ENCODE results near the gene CSAG2.
"Not testable (repeated sequence)": the region's sequence is repeated elsewhere in the genome, so short reads cannot be mapped to it uniquely, and the experiment has no call there.

Gene CSAG2

GRCh38 chrX:152674652-152675051 lies 34.4 kb downstream of the CSAG2 start:
- not testable (repeated sequence) for FAIRE-seq; DNase-seq (ENCODE audit: extremely low spot score, insufficient read length, low read depth)

GRCh38 chrX:152674135-152674534 lies 34.9 kb downstream of the CSAG2 start:
- no peak for FAIRE-seq

GRCh38 chrX:152663086-152663485 lies 46.0 kb downstream of the CSAG2 start:
- DNase-seq (ENCODE audit: extremely low spot score, insufficient read length, low read depth) = no peak
- FAIRE-seq = no peak

More at GRCh38 chrX:152674135-152674534, 34.9 kb downstream of the CSAG2 start:
- no peak for DNase-seq (ENCODE audit: extremely low spot score, insufficient read length, low read depth)

GRCh38 chrX:152658302-152658701 lies 50.8 kb downstream of the CSAG2 start:
- no peak for FAIRE-seq
- DNase-seq (ENCODE audit: extremely low spot score, insufficient read length, low read depth) = no peak

All from GM18507 (cell line).